ENCODE measurements around the gene STX4. TPM values are rescaled to one million over a fixed set of nuclear protein-coding genes. Genes with fewer than 3 reads are reported as not detected.

Gene STX4
- polyA plus RNA-seq, 1 donor (not counting 4 experiments of a cell fraction or from before 2014, with no cell fraction given) = 43.6 TPM

DNA sequence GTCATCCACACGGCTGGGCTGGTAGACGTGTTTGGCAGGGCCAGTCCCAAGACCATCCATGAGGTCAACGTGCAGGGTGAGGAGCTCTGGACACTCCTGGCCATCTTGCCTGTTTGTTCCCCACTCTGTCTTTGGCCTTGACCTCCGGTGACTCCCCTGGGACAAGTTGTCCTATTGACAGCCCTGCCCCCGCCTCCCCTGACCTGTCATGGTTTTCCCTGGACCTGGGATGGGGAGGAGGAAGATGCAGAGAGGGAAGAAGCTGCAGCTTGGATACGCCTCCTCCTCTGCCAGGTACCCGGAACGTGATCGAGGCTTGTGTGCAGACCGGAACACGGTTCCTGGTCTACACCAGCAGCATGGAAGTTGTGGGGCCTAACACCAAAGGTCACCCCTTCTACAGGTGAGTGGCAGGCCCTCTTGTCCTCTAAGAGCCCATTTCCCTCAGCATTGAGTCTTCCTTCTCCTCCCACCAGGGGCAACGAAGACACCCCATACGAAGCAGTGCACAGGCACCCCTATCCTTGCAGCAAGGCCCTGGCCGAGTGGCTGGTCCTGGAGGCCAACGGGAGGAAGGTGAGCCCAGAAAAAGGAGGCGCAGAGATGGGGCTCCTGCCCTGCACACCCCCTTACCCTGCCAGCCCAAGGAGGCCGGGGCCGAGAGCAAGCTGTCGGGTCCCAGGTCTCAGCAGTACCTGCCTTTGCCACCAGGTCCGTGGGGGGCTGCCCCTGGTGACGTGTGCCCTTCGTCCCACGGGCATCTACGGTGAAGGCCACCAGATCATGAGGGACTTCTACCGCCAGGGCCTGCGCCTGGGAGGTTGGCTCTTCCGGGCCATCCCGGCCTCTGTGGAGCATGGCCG, 47.0 kb upstream of the STX4 start:
- no peaks in the 10 kb centered on the region for H3K9me1 ChIP-seq (ENCODE audit: control insufficient read depth, extremely low read depth, insufficient read depth, low read length)
- DNase-seq (ENCODE audit: low read depth, low spot score) (no peak), FAIRE-seq (no peak)
- TF ChIP-seq EZH2 (IDR thresholded peaks at IDR 0.05; ENCODE audit: low read length) = no peak
- TF ChIP-seq, protein P1, sequence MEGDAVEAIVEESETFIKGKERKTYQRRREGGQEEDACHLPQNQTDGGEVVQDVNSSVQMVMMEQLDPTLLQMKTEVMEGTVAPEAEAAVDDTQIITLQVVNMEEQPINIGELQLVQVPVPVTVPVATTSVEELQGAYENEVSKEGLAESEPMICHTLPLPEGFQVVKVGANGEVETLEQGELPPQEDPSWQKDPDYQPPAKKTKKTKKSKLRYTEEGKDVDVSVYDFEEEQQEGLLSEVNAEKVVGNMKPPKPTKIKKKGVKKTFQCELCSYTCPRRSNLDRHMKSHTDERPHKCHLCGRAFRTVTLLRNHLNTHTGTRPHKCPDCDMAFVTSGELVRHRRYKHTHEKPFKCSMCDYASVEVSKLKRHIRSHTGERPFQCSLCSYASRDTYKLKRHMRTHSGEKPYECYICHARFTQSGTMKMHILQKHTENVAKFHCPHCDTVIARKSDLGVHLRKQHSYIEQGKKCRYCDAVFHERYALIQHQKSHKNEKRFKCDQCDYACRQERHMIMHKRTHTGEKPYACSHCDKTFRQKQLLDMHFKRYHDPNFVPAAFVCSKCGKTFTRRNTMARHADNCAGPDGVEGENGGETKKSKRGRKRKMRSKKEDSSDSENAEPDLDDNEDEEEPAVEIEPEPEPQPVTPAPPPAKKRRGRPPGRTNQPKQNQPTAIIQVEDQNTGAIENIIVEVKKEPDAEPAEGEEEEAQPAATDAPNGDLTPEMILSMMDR (optimal IDR thresholded peaks at IDR 0.05 in 1 of 3, IDR thresholded peaks at IDR 0.05 in 1 of 3, conservative IDR thresholded peaks at IDR 0.05 in 1 of 3; ENCODE audit: extremely low read depth in 1 of 3, insufficient read depth in 2 of 3, low read length in 3 of 3) = no peak
- H3K27me3 ChIP-seq (ENCODE audit: control insufficient read depth, extremely low read depth, insufficient read depth, low read length) = no peaks in the 10 kb centered on the region
- H4K20me1 ChIP-seq (ENCODE audit: control insufficient read depth, extremely low read depth, insufficient read depth, low read length) = no peaks in the 10 kb centered on the region
- H3K9me3 ChIP-seq (ENCODE audit: control insufficient read depth, low read depth, low read length) = no peaks in the 10 kb centered on the region
- H3K27ac ChIP-seq (ENCODE audit: control insufficient read depth, insufficient read depth, low read length) = no peak overlapping the region
- no peak overlapping the region for H3K4me3 ChIP-seq (ENCODE audit: control insufficient read depth in 2 of 3, extremely low read depth in 1 of 3, insufficient read depth in 2 of 3, low read depth in 1 of 3, low read length in 3 of 3)
- H3K9ac ChIP-seq (ENCODE audit: control insufficient read depth, extremely low read depth, insufficient read depth, low read length) = no peak overlapping the region
- dilution Hi-C loops (cut with MboI; ENCODE audit: extremely low pct_ligation_motif_present, low sequenced_read_pairs) = no loop called here
- H3K4me2 ChIP-seq (ENCODE audit: control insufficient read depth, extremely low read depth, insufficient read depth, low read depth, low read length) = no peak overlapping the region
- H3K79me2 ChIP-seq (ENCODE audit: control insufficient read depth, insufficient read depth, low read length) = no peaks in the 10 kb centered on the region
- H3K36me3 ChIP-seq (ENCODE audit: control insufficient read depth in 2 of 2, extremely low read depth in 1 of 2, insufficient read depth in 2 of 2, low read length in 2 of 2) = peaks cover 5 to 10% of the 10 kb centered on the region in 2 experiments
- H3K4me1 ChIP-seq (ENCODE audit: control insufficient read depth, extremely low read depth, insufficient read depth, low read length) = peaks cover 15% of the 10 kb centered on the region
- no peak overlapping the region for H2AFZ ChIP-seq (ENCODE audit: control insufficient read depth, low read length)

DNA sequence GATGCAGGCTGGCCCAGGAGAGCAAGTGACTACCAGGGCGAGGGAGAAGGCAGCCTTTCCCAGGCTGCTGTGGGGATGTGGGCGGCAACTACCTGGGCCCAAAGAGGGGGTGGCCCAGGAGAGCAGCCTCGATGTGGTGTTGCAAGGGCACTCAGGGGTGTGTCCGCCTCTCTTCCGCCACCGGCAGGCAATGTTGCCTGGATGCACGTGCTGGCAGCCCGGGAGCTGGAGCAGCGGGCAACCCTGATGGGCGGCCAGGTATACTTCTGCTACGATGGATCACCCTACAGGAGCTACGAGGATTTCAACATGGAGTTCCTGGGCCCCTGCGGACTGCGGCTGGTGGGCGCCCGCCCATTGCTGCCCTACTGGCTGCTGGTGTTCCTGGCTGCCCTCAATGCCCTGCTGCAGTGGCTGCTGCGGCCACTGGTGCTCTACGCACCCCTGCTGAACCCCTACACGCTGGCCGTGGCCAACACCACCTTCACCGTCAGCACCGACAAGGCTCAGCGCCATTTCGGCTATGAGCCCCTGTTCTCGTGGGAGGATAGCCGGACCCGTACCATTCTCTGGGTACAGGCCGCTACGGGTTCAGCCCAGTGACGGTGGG, 45.7 kb upstream of the STX4 start:
- H3K27me3 ChIP-seq (ENCODE audit: control insufficient read depth, extremely low read depth, insufficient read depth, low read length) = no peaks in the 10 kb centered on the region
- DNase-seq (ENCODE audit: low read depth, low spot score) (no peak), FAIRE-seq (no peak)
- H3K4me1 ChIP-seq (ENCODE audit: control insufficient read depth, extremely low read depth, insufficient read depth, low read length) = peaks cover 11% of the 10 kb centered on the region
- H3K4me2 ChIP-seq (ENCODE audit: control insufficient read depth, extremely low read depth, insufficient read depth, low read depth, low read length) = no peak overlapping the region
- H4K20me1 ChIP-seq (ENCODE audit: control insufficient read depth, extremely low read depth, insufficient read depth, low read length) = no peaks in the 10 kb centered on the region
- H3K4me3 ChIP-seq (ENCODE audit: control insufficient read depth in 2 of 3, extremely low read depth in 1 of 3, insufficient read depth in 2 of 3, low read depth in 1 of 3, low read length in 3 of 3) = no peak overlapping the region
- dilution Hi-C loops (cut with MboI; ENCODE audit: extremely low pct_ligation_motif_present, low sequenced_read_pairs) = no loop called here
- TF ChIP-seq, protein P1 (optimal IDR thresholded peaks at IDR 0.05 in 1 of 3, IDR thresholded peaks at IDR 0.05 in 1 of 3, conservative IDR thresholded peaks at IDR 0.05 in 1 of 3; ENCODE audit: extremely low read depth in 1 of 3, insufficient read depth in 2 of 3, low read length in 3 of 3) = no peak
- no peak overlapping the region for H2AFZ ChIP-seq (ENCODE audit: control insufficient read depth, low read length)
- no peak overlapping the region for H3K27ac ChIP-seq (ENCODE audit: control insufficient read depth, insufficient read depth, low read length)
- no peaks in the 10 kb centered on the region for H3K9me1 ChIP-seq (ENCODE audit: control insufficient read depth, extremely low read depth, insufficient read depth, low read length)
- no peaks in the 10 kb centered on the region for H3K9me3 ChIP-seq (ENCODE audit: control insufficient read depth, low read depth, low read length)
- peaks cover 4 to 5% of the 10 kb centered on the region in 2 experiments for H3K36me3 ChIP-seq (ENCODE audit: control insufficient read depth in 2 of 2, extremely low read depth in 1 of 2, insufficient read depth in 2 of 2, low read length in 2 of 2)
- H3K9ac ChIP-seq (ENCODE audit: control insufficient read depth, extremely low read depth, insufficient read depth, low read length) = no peak overlapping the region
- no peaks in the 10 kb centered on the region for H3K79me2 ChIP-seq (ENCODE audit: control insufficient read depth, insufficient read depth, low read length)
